Calu3 (cell line): Measurements from ENCODE around the gene UROC1. TPM values are rescaled to one million over a fixed set of nuclear protein-coding genes. Genes with fewer than 3 reads are reported as not detected.

ENCODE experiments used
- BruUV-seq: library from RNA; stranded (reverse); fragments of 400-500 nt; replicated peaks from 2 replicates; lab custom pipeline; 2021; lab: Mats Ljungman, UMichigan
- CTCF ChIA-PET: fragments of 300-600 bp; sonication (Branson Sonifier 250); formaldehyde crosslinking; loops from one replicate; lab custom pipeline; 2022; ENCODE audit warnings: antibody characterized with exemption; lab: Charles Lee
- DNase-seq: peaks from one replicate; pipeline ENCODE4 v3.0.0; 2022
- H3K27ac Mint-ChIP-seq: one replicate; pipeline ENCODE4 v1.8.0; 2022; ENCODE audit warnings: mixed read lengths; ENCODE audit not compliant: unreplicated experiment
- H3K27me3 Mint-ChIP-seq: one replicate; pipeline ENCODE4 v1.8.0; 2022; ENCODE audit warnings: mixed read lengths; ENCODE audit not compliant: unreplicated experiment
- H3K36me3 Mint-ChIP-seq: one replicate; pipeline ENCODE4 v1.8.0; 2022; ENCODE audit warnings: mild to moderate bottlenecking, moderate library complexity, mixed read lengths; ENCODE audit not compliant: insufficient read depth, unreplicated experiment
- H3K4me1 Mint-ChIP-seq: one replicate; pipeline ENCODE4 v1.8.0; 2022; ENCODE audit warnings: mild to moderate bottlenecking, low read depth, mixed read lengths; ENCODE audit not compliant: unreplicated experiment
- H3K4me3 Mint-ChIP-seq: one replicate; pipeline ENCODE4 v1.8.0; 2022; ENCODE audit warnings: mild to moderate bottlenecking, low read depth, moderate library complexity, mixed read lengths; ENCODE audit not compliant: unreplicated experiment
- H3K9me3 Mint-ChIP-seq: one replicate; pipeline ENCODE4 v1.8.0; 2022; ENCODE audit warnings: low read depth, mixed read lengths; ENCODE audit not compliant: unreplicated experiment
- CTCF ChIP-seq: fragments of 200-600 bp; IDR thresholded peaks from one replicate; pipeline ENCODE4 v1.8.0; 2022; ENCODE audit warnings: antibody characterized with exemption; ENCODE audit not compliant: unreplicated experiment
- intact Hi-C: fragments of 100-400 bp; cut with micrococcal nuclease; formaldehyde crosslinking; loops from one replicate; pipeline ENCODE4 v1.10.0; 2022; ENCODE audit not compliant: unreplicated experiment
- total RNA-seq: library from RNA; stranded (reverse); gene quantifications from 2 replicates; pipeline ENCODE4 v1.2.3, GENCODE V29; 2022

Gene UROC1
- total RNA-seq, 1 experiment from 2014 or later = not detected

GRCh38 chr3:126434264-126434590 is 83.3 kb downstream of the UROC1 start:
- TF ChIP-seq CTCF = no peak
- Mint-ChIP-seq H3K4me3 (no peak overlapping the region), H3K9me3 (no peaks in the 10 kb centered on the region), H3K27me3 (no peaks in the 10 kb centered on the region), H3K4me1 (no peaks in the 10 kb centered on the region), H3K36me3 (peaks cover 17% of the 10 kb centered on the region), H3K27ac (no peak overlapping the region)
- DNase-seq = no peak
- CTCF ChIA-PET = no interaction called here
- intact Hi-C loops = no loop called here
- no TSS peak for BruUV-seq

GRCh38 chr3:126433496-126434263 is 83.9 kb downstream of the UROC1 start:
- no peak overlapping the region for H3K4me3 Mint-ChIP-seq
- no peaks in the 10 kb centered on the region for H3K4me1 Mint-ChIP-seq
- CTCF ChIA-PET = no interaction called here
- no TSS peak for BruUV-seq
- no peak for DNase-seq
- H3K27me3 Mint-ChIP-seq = no peaks in the 10 kb centered on the region
- H3K27ac Mint-ChIP-seq = no peak overlapping the region
- peaks cover 12% of the 10 kb centered on the region for H3K36me3 Mint-ChIP-seq
- intact Hi-C loops = no loop called here
- no peak for TF ChIP-seq CTCF
- H3K9me3 Mint-ChIP-seq = no peaks in the 10 kb centered on the region

GRCh38 chr3:126433105-126433430 is 84.5 kb downstream of the UROC1 start:
- H3K36me3 Mint-ChIP-seq = peaks cover 10% of the 10 kb centered on the region
- no TSS peak for BruUV-seq
- DNase-seq = no peak

GRCh38 chr3:126432361-126433104 is 85.0 kb downstream of the UROC1 start:
- H3K4me3 Mint-ChIP-seq = no peak overlapping the region
- TF ChIP-seq CTCF = no peak
- CTCF ChIA-PET = interaction anchor here (0.6 kb wide), 1 partner anchor 44 kb away, joined by 3 read pairs; no protein-coding TSS in a partner anchor

More at GRCh38 chr3:126433105-126433430, 84.5 kb downstream of the UROC1 start:
- intact Hi-C loops = no loop called here
- Mint-ChIP-seq H3K27me3 (no peaks in the 10 kb centered on the region), H3K4me1 (no peaks in the 10 kb centered on the region), H3K9me3 (no peaks in the 10 kb centered on the region), H3K4me3 (no peak overlapping the region), H3K27ac (no peak overlapping the region)
- CTCF ChIA-PET = no interaction called here
- TF ChIP-seq CTCF = no peak

More at GRCh38 chr3:126432361-126433104, 85.0 kb downstream of the UROC1 start:
- Mint-ChIP-seq H3K27me3 (no peaks in the 10 kb centered on the region), H3K9me3 (no peaks in the 10 kb centered on the region), H3K27ac (no peak overlapping the region), H3K4me1 (no peaks in the 10 kb centered on the region), H3K36me3 (peaks cover 10% of the 10 kb centered on the region)
- BruUV-seq = no TSS peak
- DNase-seq = no peak
- intact Hi-C loops = no loop called here

Other genes with a start within 250 kb of the UROC1 start
- gene KLF15, start 160.4 kb downstream of the UROC1 start, total RNA-seq = 8.2 and 10.6 TPM in 2 replicates
- gene CFAP100, start 122.9 kb downstream of the UROC1 start, total RNA-seq = not detected in 2 replicates
- gene ZXDC, start 41.9 kb downstream of the UROC1 start, total RNA-seq = 62.3 and 63.8 TPM in 2 replicates
- gene CHST13, start 6.4 kb upstream of the UROC1 start, total RNA-seq = 1.1 and 1.3 TPM in 2 replicates
- not detected in 2 replicates for gene C3orf22, start 41.2 kb upstream of the UROC1 start, total RNA-seq
- 15.7 and 17.0 TPM in 2 replicates for gene TXNRD3, start 137.4 kb upstream of the UROC1 start, total RNA-seq
- gene CHCHD6, start 186.5 kb upstream of the UROC1 start, total RNA-seq = 38.9 and 45.9 TPM in 2 replicates